Measurements from ENCODE around the gene TTC38. TPM values are rescaled to one million over a fixed set of nuclear protein-coding genes. Genes with fewer than 3 reads are reported as not detected.

The TTC38 gene
- total RNA-seq, 2 donors from 2014 or later = 67.7 to 76.9 TPM

DNA sequence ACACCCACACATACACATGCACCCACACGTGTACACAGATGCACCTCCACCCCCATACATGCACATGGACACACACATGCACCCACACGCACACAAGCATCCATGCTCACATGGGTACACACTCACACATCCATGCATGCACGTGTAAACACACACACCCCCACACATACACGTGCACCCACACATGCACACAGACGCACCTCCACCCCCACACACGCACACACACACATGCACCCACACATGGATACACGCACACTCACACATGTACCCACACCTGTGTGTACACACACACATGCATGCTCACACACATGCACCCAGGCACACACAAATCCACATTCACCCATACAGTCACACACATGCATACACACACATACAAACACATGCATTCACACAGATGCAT lies 42.2 kb upstream of the TTC38 start:
- DNase-seq (ENCODE audit: low spot score) = no peak
- no peaks in the 10 kb centered on the region for H3K9me3 ChIP-seq
- H3K27ac ChIP-seq = no peak overlapping the region
- TF ChIP-seq, protein P1, sequence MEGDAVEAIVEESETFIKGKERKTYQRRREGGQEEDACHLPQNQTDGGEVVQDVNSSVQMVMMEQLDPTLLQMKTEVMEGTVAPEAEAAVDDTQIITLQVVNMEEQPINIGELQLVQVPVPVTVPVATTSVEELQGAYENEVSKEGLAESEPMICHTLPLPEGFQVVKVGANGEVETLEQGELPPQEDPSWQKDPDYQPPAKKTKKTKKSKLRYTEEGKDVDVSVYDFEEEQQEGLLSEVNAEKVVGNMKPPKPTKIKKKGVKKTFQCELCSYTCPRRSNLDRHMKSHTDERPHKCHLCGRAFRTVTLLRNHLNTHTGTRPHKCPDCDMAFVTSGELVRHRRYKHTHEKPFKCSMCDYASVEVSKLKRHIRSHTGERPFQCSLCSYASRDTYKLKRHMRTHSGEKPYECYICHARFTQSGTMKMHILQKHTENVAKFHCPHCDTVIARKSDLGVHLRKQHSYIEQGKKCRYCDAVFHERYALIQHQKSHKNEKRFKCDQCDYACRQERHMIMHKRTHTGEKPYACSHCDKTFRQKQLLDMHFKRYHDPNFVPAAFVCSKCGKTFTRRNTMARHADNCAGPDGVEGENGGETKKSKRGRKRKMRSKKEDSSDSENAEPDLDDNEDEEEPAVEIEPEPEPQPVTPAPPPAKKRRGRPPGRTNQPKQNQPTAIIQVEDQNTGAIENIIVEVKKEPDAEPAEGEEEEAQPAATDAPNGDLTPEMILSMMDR (IDR thresholded peaks at IDR 0.05) = no peak
- H3K4me1 ChIP-seq (ENCODE audit: control insufficient read depth in 1 of 2, low read depth in 2 of 2) = no peaks in the 10 kb centered on the region
- H3K4me3 ChIP-seq = no peak overlapping the region
- ATAC-seq (ENCODE audit: insufficient number of reproducible peaks, low FRiP score, low read depth) = no peak
- H3K27me3 ChIP-seq (replicated peaks; ENCODE audit: insufficient read depth) = no peaks in the 10 kb centered on the region
- peaks cover 8% of the 10 kb centered on the region for H3K36me3 ChIP-seq

DNA sequence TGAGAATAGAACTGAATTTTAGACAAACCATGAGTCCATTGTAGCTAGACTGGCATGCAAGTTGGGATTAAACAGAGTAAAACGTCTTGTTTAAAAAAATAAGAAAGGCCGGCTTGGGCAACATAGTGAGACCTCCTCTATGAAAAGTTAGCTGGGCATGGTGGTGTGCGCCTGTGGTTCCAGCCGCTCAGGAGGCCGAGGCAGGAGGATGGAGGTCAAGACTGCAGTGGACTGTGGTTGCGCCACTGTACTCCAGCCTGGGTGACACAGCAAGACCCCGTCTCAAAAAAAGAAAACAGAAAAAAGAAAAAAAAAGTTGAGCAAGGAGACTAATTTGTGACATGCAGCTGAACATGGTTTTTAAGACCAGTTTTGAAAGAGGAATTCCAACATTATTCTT lies 41.2 kb upstream of the TTC38 start:
- DNase-seq (ENCODE audit: low spot score) (no peak), ATAC-seq (ENCODE audit: insufficient number of reproducible peaks, low FRiP score, low read depth) (no peak)
- no peaks in the 10 kb centered on the region for H3K27me3 ChIP-seq (replicated peaks; ENCODE audit: insufficient read depth)
- H3K9me3 ChIP-seq = no peaks in the 10 kb centered on the region
- H3K4me1 ChIP-seq (ENCODE audit: control insufficient read depth in 1 of 2, low read depth in 2 of 2) = no peaks in the 10 kb centered on the region
- H3K4me3 ChIP-seq = no peak overlapping the region
- H3K36me3 ChIP-seq = no peaks in the 10 kb centered on the region
- no peak overlapping the region for H3K27ac ChIP-seq
- TF ChIP-seq, protein P1 (IDR thresholded peaks at IDR 0.05) = no peak

DNA sequence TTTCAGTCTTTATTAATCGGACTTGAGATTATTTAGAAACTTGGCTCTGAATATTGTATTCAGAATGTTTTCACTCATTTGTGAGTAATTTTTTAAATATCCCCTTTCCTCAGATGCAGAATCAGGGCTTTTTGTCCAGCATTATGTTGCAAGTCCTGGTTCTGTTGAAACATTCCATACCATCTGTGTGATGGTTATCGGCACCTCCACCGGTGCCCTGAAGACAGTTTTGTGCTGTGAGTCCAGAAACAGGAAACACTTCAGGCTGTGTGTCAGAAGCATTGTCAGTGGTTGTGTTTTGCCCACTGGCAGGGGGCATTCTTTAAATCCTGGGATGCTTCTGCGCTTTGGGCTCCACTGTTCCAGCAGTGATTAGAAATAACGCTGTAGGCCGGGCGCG lies 38.1 kb upstream of the TTC38 start:
- no peaks in the 10 kb centered on the region for H3K36me3 ChIP-seq
- no peaks in the 10 kb centered on the region for H3K9me3 ChIP-seq
- no peaks in the 10 kb centered on the region for H3K27me3 ChIP-seq (replicated peaks; ENCODE audit: insufficient read depth)
- no peak overlapping the region for H3K4me3 ChIP-seq
- peaks cover 3 to 11% of the 10 kb centered on the region in 2 donors for H3K4me1 ChIP-seq (ENCODE audit: control insufficient read depth in 1 of 2, low read depth in 2 of 2)
- no peak overlapping the region for H3K27ac ChIP-seq
- TF ChIP-seq, protein P1 (IDR thresholded peaks at IDR 0.05) = no peak
- ATAC-seq (ENCODE audit: insufficient number of reproducible peaks, low FRiP score, low read depth) (no peak), DNase-seq (ENCODE audit: low spot score) (no peak)

DNA sequence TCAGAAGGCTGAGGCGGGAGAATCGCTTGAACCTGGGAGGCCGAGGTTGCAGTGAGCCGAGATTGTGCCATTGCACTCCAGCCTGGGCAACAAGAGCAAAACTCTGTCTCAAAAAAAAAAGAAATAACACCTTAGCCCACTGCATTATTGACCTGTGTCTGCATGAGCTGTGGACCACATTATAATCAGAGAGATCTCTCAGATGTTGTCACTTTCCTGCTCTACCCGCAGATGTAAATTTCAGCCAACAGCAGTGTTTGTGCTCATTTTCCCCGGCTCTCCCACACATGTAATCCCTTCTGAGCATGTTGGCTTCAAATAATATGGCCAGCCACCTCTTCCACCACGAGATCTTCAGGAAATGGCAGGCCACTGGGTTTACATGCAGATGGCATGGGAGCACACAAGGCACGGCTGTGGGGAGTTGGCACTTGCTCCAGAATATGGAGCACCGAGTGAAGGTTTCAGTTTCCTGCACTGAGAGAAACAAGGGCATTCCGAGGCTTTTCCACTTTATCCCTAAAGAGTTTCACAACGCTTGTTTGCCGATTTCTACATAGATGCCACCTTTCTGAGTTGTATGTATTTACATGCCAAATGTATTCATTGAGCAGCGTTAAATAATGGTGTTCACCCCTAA lies 37.4 kb upstream of the TTC38 start:
- TF ChIP-seq, protein P1 (IDR thresholded peaks at IDR 0.05) = no peak
- Histone ChIP-seq H3K4me3 (no peak overlapping the region), H3K27ac (no peak overlapping the region), H3K4me1 (ENCODE audit: control insufficient read depth in 1 of 2, low read depth in 2 of 2) (peaks cover 3 to 11% of the 10 kb centered on the region in 2 donors), H3K9me3 (no peaks in the 10 kb centered on the region), H3K36me3 (no peaks in the 10 kb centered on the region), H3K27me3 (replicated peaks; ENCODE audit: insufficient read depth) (no peaks in the 10 kb centered on the region)
- DNase-seq (ENCODE audit: low spot score) (no peak), ATAC-seq (ENCODE audit: insufficient number of reproducible peaks, low FRiP score, low read depth) (no peak)

DNA sequence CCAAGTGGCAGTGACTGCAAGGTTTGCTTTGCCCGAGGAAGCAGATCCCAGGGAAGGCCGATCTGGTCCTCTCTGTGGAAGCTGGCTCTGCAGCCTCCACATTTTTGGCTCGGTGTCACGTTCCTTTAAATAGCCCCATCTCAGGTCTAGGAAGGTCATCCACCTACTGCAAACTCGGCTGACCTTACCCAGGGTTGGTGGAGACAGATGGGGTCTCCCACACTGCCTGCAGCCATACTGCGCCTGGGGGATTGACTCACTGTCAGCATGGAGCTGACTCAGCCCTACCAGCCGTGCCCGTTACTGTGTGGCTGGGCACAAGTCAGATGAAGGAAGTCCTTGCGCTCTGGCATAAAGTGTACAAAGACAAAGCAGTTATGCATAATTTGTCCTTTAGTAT lies 34.6 kb upstream of the TTC38 start:
- TF ChIP-seq, protein P1 (IDR thresholded peaks at IDR 0.05) = no peak
- DNase-seq (ENCODE audit: low spot score) = peak; percentile 33
- Histone ChIP-seq H3K36me3 (peaks cover 4% of the 10 kb centered on the region), H3K27ac (no peak overlapping the region), H3K4me3 (no peak overlapping the region), H3K9me3 (no peaks in the 10 kb centered on the region), H3K4me1 (ENCODE audit: control insufficient read depth in 1 of 2, low read depth in 2 of 2) (peaks cover 3 to 11% of the 10 kb centered on the region in 2 donors), H3K27me3 (replicated peaks; ENCODE audit: insufficient read depth) (no peaks in the 10 kb centered on the region)
- ATAC-seq (ENCODE audit: insufficient number of reproducible peaks, low FRiP score, low read depth) = peak; percentile 52

Data from thoracic aorta (tissue), 2 donors.